GM18502 (cell line): Measurements from ENCODE around the gene GLT1D1.

Experiments
- ATAC-seq: cut with Tn5 transposase; IDR thresholded peaks from one replicate; pipeline ENCODE4 v1.9.1; 2021; ENCODE audit warnings: mild to moderate bottlenecking; ENCODE audit not compliant: unreplicated experiment, poor library complexity

The GLT1D1 gene

GRCh38 chr12:128909653-128910052 lies 56.4 kb downstream of the GLT1D1 start:
- ATAC-seq = no peak

- no peak for ATAC-seq
Measured at GRCh38 chr12:128910629-128911028, 57.4 kb downstream of the GLT1D1 start.

GRCh38 chr12:128911861-128912260 lies 58.6 kb downstream of the GLT1D1 start:
- no peak for ATAC-seq

- peak; percentile 94 for ATAC-seq
Measured at GRCh38 chr12:128914908-128915563, 61.8 kb downstream of the GLT1D1 start.

GRCh38 chr12:128916425-128916824 lies 63.1 kb downstream of the GLT1D1 start:
- ATAC-seq = no peak

GRCh38 chr12:128918481-128919260 lies 65.4 kb downstream of the GLT1D1 start:
- no peak for ATAC-seq

- no peak for ATAC-seq
Measured at GRCh38 chr12:128920468-128920867, 67.2 kb downstream of the GLT1D1 start.

- ATAC-seq = no peak
Measured at GRCh38 chr12:128928361-128928760, 75.1 kb downstream of the GLT1D1 start.

- ATAC-seq = no peak
Measured at GRCh38 chr12:128929057-128929456, 75.8 kb downstream of the GLT1D1 start.

- no peak for ATAC-seq
Measured at GRCh38 chr12:128930606-128931005, 77.3 kb downstream of the GLT1D1 start.

GRCh38 chr12:128932521-128932920 lies 79.2 kb downstream of the GLT1D1 start:
- ATAC-seq = no peak

- ATAC-seq = no peak
Measured at GRCh38 chr12:128933039-128933438, 79.8 kb downstream of the GLT1D1 start.

GRCh38 chr12:128933926-128934325 lies 80.6 kb downstream of the GLT1D1 start:
- ATAC-seq = no peak

- ATAC-seq = no peak
Measured at GRCh38 chr12:128938886-128939285, 85.6 kb downstream of the GLT1D1 start.

- no peak for ATAC-seq
Measured at GRCh38 chr12:128940090-128940888, 87.0 kb downstream of the GLT1D1 start.

- ATAC-seq = no peak
Measured at GRCh38 chr12:128940974-128941373, 87.7 kb downstream of the GLT1D1 start.

- no peak for ATAC-seq
Measured at GRCh38 chr12:128942960-128943477, 89.7 kb downstream of the GLT1D1 start.

- no peak for ATAC-seq
Measured at GRCh38 chr12:128944956-128945355, 91.7 kb downstream of the GLT1D1 start.

- no peak for ATAC-seq
Measured at GRCh38 chr12:128947209-128947608, 93.9 kb downstream of the GLT1D1 start.

GRCh38 chr12:128949086-128949485 lies 95.8 kb downstream of the GLT1D1 start:
- no peak for ATAC-seq

GRCh38 chr12:128951448-128951847 lies 98.2 kb downstream of the GLT1D1 start:
- ATAC-seq = no peak
